Ureter (tissue), 1 donor: Measurements from ENCODE around the gene FFAR4. TPM values are rescaled to one million over a fixed set of nuclear protein-coding genes. Genes with fewer than 3 reads are reported as not detected.
"Not testable (repeated sequence)": the region's sequence is repeated elsewhere in the genome, so short reads cannot be mapped to it uniquely, and the experiment has no call there.

Experiments
- DNase-seq: peaks from one replicate; pipeline ENCODE4 v3.0.0-alpha.2; 2020; ENCODE audit warnings: low spot score
- total RNA-seq: library from RNA; stranded (reverse); gene quantifications from one replicate; pipeline ENCODE4 v1.2.4, GENCODE V29; 2023
- donor health status: DM: yes; HTN: yes; CAD: no.

Gene FFAR4
- 0.13 TPM for total RNA-seq

DNA sequence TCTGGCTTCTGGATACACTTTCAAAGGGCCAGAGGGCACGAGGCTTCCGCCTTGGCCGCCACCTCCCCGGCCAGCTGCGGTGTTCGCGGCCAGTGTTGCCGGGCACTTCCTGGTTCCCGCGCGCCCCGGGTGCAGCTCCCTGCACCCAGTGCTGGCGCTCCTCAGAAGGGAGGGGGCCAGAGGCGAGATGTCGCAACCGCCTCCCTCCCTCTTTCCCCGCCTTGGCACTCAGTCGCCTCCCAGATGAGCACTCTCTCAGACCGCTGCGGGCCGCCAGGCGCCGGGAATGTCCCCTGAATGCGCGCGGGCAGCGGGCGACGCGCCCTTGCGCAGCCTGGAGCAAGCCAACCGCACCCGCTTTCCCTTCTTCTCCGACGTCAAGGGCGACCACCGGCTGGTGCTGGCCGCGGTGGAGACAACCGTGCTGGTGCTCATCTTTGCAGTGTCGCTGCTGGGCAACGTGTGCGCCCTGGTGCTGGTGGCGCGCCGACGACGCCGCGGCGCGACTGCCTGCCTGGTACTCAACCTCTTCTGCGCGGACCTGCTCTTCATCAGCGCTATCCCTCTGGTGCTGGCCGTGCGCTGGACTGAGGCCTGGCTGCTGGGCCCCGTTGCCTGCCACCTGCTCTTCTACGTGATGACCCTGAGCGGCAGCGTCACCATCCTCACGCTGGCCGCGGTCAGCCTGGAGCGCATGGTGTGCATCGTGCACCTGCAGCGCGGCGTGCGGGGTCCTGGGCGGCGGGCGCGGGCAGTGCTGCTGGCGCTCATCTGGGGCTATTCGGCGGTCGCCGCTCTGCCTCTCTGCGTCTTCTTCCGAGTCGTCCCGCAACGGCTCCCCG is at the start of gene FFAR4:
Gene FFAR4, plus strand, starts transcription at position 231 of the 842 bp plus-strand sequence. Its CDS starts 56 bp downstream, at position 287.
- no peak for DNase-seq

DNA sequence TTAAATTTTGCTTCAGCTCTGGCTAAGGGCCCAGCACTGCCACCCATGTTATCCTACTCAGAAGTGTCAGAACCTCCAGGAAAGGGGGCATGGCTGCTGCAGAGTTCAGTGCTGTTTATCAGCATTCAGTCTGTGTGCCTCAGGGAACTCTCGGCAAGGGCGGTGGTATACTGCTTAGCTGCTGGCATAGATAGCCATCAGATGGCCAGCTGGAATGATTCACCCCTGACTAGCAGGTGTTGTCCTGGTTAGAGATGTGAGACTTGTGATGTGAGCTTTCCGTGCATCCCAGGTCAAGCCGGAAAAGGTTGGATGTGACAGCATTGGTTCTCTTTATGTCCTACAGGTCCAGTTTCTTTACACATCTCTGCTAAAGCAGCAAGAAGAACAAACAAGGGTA is 47.9 kb upstream of the FFAR4 start:
- DNase-seq: no peak

DNA sequence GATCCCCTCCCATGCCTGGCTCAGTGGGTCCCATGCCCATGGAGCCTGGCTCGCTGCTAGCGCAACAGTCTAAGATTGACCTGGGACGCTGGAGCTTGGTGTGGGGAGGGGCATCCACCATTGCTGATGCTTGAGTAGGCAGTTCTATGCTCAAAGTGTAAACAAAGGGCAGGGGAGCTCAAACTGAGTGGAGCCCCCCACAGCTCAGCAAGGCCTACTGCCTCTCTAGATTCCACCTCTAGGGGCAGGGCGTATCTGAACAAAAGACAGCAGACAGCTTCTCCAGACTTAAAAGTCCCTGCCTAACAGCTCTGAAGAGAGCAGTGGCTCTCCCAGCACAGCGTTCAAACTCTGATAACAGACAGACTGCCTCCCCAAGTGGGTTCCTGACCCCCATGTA is 31.2 kb upstream of the FFAR4 start:
- DNase-seq: no peak

DNA sequence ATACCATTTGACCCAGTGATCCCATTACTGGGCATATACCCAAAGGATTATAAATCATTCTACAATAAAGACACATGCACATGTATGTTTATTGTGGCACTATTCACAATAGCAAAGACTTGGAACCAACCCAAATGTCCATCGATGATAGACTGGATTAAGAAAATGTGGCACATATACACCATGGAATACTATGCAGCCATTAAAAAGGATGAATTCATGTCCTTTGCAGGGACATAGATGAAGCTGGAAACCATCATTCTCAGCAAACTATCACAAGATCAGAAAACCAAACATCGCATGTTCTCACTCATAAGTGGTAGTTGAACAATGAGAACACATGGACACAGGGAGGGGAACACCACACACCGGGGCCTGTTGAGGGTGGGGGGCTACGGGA is 25.6 kb upstream of the FFAR4 start:
- DNase-seq: not testable (repeated sequence)

DNA sequence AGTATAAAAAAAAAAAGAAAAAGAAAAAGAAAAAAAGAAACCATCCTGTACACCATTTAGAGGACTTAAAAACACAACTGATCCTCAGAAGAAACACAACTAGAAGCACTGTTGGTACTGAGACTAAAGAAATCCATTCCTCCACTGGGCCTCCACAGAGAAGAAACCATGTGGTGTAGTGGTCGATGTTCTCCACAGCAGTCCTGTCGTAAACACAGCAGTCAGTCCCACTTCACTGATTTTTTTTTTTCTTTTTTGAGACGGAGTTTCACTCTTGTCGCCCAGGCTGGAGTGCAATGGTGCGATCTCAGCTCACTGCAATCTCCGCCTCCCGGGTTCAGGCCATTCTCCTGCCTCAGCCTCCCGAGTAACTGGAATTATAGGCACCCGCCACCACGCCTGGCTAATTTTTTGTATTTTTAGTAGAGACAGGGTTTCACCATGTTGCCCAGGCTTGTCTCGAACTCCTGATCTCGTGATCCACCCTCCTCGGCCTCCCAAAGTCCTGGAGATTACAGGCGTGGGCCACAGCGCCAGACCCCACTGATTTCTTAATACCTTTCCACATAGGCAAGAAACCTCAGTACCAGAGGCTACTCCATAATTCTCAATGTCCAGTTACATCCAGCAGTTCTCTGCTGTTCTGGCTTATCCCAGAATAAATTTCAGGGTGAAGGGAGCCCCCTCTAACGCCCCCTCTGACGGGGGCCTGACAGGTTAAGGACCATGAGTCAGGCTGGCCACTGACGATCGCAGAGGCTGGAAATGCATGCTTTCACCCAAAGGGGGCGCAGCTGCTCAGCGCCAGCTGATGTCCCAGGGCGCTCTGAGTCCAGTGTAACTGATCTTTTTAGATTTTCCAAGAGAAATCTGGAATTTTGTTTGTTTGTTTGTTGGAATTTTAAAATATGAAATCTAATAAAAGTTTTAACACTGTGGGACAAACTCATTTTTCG is 24.8 kb upstream of the FFAR4 start:
- DNase-seq: peak; percentile 63

DNA sequence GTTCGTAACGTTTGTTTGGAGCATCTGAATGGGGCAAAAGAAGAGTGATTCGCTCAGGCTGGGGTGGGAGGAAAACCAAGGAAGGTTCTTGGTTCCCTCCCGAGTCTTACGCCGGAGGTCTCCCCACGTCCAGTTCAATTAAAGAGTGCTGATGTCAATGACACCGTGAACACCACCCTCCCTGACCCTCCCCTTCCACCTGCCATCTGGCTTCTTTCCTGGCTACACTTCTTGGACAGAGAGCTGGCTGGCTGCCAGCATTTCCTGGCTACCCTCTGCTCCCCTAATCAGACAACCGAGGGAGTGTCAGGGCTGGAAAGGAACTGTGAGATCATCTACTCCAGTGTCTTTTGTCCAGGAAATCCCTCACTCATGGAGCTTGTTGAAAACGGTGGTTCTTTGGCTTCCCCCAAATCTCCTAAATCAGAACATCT is 24.1 kb upstream of the FFAR4 start:
- no peak for DNase-seq

DNA sequence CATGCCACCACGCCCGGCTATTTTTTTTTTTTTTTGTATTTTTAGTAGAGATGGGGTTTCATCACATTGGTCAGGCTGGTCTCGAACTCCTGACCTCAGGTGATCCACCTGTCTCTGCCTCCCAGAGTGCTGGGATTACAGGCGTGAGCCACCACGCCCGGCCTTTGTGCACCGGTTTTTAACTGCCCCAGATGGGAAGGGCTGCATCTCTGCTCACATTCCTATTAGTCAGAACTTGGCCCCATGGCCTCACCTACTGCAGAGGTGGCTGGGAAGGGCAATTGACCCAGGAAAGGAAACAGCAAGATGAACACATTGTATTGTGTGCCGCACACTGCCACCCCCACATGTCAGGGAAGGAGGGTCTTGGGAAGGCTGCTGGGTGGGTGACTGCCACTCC is 19.5 kb upstream of the FFAR4 start:
- not testable (repeated sequence) for DNase-seq

DNA sequence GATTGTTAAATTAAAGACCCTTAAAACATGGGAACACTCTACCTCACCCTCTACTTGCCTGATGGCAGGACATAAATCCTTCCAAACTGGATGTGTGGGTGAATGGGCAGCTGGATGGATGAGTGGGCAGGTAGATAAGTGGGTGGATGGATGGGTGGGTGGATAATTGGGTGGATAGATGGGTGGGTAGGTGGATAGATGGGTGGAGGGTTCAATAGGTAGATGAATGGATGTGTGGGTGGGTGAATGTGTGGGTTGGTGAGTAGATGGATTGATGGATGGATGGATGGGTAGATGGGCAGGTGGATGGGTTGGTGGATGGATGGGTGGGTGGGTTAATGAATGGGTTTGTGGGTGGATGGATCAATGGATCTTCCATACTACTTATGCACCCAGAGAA is 18.9 kb upstream of the FFAR4 start:
- DNase-seq: no peak

DNA sequence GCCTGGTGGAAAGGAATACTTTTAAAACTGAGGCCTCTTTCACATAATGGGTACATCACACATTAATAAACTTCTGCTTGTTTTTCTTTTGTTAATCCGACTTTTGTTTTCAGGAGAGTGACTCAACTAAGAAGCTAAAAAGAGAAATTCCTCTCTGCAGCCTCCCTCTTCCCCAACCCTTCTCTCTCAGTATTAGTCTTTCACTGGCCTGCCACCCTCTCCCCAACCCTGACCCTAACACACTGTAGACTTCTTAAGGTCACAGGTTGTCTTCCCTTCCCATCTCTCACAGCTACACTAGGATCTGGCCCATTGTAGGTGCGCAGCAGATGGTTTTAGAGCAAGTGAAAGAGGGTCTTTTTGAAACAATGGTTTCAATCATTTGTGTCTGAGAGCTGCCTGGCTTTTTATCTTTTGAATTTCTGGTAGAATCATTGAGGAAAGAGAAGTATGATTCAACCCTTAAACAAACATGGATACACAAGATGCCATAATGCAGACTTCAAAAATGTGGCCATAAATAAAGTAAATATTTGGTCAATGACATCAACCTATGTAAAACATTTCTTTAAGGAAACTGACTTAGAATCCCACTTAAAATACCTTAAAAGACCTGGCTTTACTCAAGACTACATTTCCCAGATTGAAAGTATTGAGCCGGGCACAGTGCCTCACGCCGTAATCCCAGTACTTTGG is 17.9 kb upstream of the FFAR4 start:
- DNase-seq: no peak

DNA sequence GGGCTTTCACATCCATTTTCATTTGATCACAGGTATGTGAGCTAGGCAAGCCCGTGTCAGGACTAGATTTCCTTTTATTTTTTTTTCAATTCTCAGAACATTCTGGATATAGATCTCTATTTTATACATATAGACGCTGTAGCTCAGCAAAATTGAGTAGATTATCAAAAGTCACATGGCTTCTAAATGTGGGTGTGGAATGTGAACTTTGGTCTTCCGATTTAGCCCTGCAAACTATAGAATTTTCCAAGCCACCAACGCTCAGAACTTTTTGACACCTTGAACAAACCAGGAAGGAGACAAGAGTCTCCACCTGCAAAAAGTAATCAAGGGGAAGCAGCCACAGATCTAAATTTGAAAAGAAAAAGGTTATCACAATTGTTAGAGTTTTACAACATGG is 15.9 kb upstream of the FFAR4 start:
- no peak for DNase-seq

DNA sequence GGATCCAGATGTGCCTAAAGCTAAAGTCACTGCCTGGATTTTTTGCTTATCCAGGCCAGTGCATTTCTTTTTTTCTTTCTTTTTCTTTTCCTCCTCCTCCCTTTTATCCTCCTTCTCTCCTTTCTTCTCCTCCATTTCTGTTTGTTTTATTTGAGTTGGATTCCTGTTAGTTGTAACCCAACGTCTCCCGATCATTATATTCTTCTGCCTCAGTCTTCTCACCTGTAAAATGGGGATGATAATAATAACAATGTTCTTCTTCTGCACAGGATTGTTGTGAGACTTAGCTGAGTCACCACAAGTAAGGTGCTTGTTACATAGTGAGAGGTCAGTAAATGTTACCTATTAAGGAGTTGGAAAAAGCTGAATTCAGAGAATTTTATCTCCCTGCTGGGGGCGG is 13.7 kb upstream of the FFAR4 start:
- no peak for DNase-seq

DNA sequence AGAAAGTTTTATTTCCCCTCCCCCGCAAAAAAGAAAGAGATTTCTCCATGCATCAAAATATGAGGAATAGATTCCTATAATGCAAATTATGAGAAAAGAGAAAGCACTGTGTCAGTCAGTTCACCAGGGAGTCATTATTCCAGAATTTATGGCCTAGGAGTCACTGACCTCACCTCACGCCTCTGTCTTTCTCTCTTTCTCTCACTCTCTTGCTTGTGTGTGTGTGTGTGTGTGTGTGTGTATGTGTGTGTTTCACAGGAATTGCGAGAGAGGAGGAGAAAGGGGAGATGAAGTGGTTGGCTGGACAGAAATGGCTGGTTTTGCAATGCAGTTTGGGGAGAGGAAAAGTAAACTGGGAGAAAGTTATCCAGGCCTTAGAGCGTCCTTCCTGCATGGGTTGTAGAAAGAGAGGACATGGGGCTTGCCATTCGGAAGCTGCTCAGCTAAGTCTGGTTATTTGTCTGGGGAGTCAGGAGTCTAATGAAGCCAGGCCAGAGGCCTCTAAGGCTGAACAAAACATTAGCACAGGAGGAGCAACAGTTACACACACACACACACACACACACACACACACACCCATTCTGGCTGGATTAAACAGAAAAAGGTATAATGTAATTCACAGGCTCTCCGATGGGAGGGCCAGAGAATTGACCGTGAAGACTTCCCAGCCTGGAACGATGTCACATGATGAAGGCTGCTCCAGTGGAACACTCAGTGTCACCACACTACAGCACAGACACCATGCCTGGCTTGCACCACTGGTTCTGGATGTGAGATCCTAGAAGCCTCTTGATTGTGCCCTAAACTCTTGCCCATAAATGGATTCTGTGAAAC is 12.8 kb upstream of the FFAR4 start:
- DNase-seq: no peak

DNA sequence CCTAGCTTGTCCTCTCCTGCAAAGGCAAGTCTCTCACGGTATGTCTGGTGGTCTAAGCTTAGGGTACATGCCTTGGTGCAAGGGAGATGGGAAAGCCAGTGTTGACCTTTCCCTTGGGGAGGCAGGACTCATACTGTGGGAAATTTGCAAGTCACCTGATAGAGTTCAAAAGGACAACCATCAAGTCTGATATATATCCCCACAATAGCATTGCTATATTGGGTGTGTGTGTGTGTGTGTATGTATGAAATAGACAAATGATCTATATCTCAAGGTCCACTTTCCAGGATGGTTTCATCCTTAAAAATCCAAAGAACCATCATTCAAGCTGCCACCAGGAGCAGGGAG is 12.2 kb upstream of the FFAR4 start:
- DNase-seq: no peak

DNA sequence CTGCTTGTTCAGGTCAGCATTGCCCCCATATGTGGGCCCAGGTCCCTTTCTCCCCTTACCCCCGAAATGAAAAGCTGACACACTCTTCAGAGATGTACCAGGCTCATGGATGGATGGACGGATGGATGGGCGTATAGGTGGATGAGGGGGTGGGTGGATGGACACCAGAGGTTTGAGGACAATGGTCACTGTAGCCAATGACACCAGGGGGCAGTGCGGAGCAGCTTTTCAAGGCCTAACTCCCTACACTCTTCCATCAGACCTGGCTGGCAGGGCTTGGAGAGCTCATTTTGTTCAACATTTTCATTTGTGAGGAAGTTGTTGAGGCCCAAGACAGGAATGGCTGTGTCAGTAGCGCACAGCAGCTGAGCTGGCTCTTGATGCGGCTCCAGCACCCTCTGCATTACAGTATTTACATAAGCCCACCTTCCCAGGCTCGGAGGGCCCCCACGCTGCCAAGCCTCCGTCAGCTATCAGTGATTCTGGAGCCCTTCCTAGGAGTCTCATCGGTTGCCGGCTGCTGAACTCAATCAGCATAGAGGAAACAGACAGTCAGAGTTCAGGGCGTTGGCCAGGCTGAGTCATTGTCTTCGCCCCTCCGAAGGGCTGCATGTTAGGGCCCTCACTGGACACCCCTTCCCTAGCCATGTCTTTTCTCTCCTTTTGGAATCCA is 11.6 kb upstream of the FFAR4 start:
- peak; percentile 73 for DNase-seq

DNA sequence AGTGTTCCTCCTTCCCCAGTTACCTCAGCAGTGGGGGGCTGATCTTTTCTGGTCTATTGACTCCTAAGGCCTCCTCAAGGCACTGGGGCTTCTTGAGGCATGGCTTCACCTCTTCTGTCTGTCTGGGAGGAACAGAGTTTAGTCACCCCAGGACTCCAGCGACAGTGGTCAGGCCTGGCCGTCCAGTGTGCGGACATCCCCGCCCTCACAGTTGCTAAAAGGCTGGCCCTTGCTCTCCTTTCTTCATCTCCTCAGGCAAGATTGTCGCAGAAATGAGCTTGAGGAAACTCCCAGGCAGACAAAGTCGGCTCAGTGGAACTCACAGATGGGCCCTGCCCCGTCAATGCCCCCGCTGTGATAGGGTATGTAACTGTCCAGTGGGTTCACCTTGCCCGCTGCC is 7.0 kb upstream of the FFAR4 start:
- no peak for DNase-seq

DNA sequence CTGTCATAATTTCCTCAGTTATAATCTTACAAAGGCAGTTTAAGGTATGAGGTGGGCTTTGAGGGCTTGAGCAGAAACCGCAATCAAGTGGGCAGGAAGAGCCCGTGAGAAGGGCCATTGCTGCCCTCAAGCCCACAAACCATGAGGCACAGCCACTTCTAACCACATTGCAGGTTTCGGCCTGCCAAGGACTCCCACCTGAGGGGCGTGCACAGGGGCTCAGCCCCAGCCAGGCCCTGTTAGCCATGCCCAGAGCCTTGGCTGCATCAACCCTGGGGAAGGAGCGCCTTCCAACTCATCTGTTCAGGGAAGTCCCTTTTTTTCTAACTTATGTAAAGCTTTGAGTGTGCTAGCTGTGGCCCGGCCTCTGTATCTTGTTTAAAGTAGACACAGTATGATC is 5.9 kb upstream of the FFAR4 start:
- DNase-seq: no peak

DNA sequence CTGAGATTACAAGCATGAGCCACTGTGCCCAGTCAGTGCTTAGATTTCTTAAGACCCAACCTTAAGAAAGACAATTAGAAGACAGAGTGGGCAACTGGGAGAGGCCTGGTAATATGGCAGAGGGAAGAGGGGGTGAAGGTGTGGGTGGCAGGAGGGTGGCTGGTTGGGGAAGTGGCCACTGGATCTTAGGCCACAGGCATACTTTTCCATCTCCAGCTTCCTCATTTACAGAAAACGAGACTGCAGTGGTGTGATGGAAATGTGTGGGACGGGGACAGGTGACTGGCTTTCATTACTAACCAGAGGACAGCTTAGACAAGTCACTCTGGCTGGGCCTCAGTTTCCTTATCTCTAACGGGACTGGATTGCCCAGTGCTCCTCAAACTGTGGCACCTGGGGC is 1.0 kb upstream of the FFAR4 start:
- DNase-seq: no peak

DNA sequence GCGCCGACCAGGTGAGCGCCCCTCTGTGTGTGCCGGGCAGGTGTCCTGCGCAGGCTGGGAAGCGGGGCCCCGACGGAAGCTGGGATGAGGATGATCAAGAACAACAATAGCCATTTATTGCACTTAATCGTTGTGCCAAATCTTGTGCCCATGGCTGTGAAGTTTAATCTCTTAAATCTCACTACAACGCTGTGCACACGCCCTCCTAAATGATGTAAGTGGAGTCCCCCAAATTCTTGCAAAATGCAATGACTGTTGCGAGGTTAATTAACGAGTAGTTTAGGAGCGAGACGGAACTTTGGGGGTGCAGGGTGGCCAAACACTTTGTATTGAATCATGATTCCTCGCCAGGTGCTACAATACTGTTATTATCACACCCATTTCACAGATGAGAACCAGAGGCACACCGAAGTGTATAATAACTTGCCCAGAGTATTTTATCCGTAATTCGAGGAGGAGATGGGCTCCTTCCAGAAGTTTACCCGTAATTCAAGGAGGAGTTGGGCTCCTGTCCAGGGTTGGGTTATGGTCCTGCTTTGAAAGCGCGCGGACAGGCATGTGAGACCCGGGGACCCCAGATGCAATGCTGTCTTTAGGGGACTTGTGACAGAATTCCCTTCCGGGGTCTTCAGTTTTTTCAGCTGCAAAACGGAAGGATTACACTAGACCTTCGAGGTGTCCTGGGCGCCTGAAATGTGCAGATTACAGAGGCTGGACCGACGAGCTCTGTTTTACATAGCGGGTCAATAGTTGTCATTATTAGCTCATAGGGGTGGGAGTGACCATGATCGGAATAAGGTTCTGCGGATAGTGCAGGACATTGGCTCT is 1.0 kb downstream of the FFAR4 start:
- DNase-seq: no peak

DNA sequence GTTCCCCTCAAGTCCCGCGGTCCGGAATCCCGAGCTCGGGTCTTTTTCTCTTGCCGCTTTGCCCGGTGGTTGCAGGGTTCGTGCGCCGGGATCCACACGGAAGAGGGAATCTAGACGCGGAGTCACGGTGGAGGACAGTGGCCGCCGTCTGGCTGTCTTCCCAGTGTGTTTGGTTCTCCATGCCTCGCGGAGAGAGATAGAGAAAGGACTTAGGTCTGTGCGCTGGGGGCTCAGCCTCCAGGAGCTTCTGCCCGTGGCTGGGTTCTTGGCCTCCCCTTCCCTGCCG is 1.6 kb downstream of the FFAR4 start:
- no peak for DNase-seq

DNA sequence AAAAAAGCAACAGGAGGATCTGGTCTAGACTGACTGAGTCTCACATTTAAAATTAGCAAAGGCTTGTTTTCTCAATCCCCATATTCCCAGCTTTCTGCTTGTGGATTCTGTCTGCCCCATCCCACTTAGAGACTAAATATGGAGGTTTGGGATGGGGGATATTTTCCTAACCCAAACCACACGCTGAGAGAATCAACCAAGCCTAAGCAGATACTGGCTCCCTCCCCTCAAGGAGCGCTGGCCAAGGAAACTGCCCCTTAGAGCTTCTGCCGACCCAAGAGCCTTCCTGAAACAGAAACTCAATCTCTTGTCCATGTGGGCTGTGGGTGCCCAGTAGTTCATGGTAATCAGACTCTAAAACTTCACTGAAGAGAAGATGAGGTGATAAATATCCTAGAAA is 3.9 kb downstream of the FFAR4 start:
- DNase-seq: no peak
